Measurements from ENCODE around the gene NOP10.

Gene NOP10

DNA sequence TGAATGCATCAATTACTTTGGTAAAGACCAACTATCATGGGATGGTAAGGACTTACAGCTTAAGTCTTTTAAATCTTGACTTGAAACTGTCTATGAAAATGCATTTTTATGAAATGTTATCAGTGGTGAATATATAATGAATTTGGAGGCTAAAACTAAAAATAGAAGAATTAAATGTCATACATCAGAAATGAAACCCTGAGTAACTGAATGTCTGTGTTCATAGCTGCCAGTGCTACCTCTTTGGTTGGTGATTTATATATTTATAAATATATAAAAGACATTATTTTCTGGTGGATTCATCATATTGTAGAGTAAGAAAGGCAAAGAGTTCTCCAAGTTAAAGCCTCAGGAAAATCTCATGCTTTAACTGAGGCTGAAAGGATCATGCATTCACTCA is 17.6 kb downstream of the NOP10 start:
- Histone ChIP-seq H2AK5ac (ENCODE audit: low read length, severe bottlenecking) (no peak overlapping the region), H3K9ac (ENCODE audit: low read length) (no peak overlapping the region), H3K79me1 (replicated peaks; ENCODE audit: low read length, poor library complexity, severe bottlenecking) (peaks cover 8% of the 10 kb centered on the region), H3K36me3 (ENCODE audit: control insufficient read depth in 1 of 2, insufficient read depth in 2 of 2, low read depth in 1 of 2, low read length in 2 of 2) (no peaks in the 10 kb centered on the region), H3K14ac (ENCODE audit: low read length in 2 of 2) (no peak overlapping the region), H3K18ac (ENCODE audit: low read depth in 1 of 2, low read length in 2 of 2) (no peak overlapping the region), H3K23ac (ENCODE audit: low read length in 2 of 2) (no peak overlapping the region), H3K27ac (ENCODE audit: low read length, poor library complexity, severe bottlenecking) (no peak overlapping the region), H2BK120ac (ENCODE audit: low read depth, low read length) (no peak overlapping the region), H4K8ac (ENCODE audit: low read length) (no peak overlapping the region), H3K4me2 (ENCODE audit: low read length, poor library complexity, severe bottlenecking) (no peak overlapping the region), H2AFZ (ENCODE audit: low read depth, low read length) (no peak overlapping the region), H2BK12ac (ENCODE audit: low read length in 2 of 2) (no peak overlapping the region), H3K27me3 (ENCODE audit: control insufficient read depth in 1 of 2, insufficient read depth in 1 of 2, low read length in 2 of 2) (no peaks in the 10 kb centered on the region), H2BK15ac (ENCODE audit: low read depth, poor library complexity, severe bottlenecking) (no peak overlapping the region), H4K91ac (ENCODE audit: low read length) (no peak overlapping the region), H3K9me3 (ENCODE audit: control insufficient read depth, low read length) (no peaks in the 10 kb centered on the region), H3K4me1 (ENCODE audit: control insufficient read depth, insufficient read depth, low read depth, low read length) (no peaks in the 10 kb centered on the region), H3K4me3 (ENCODE audit: insufficient read depth in 1 of 2, low read depth in 1 of 2, low read length in 2 of 2) (no peak overlapping the region), H2BK5ac (ENCODE audit: low read depth, low read length, poor library complexity, severe bottlenecking) (no peak overlapping the region), H3K4ac (ENCODE audit: low read depth in 1 of 2, low read length in 2 of 2) (no peak overlapping the region)
- DNase-seq: no peak

DNA sequence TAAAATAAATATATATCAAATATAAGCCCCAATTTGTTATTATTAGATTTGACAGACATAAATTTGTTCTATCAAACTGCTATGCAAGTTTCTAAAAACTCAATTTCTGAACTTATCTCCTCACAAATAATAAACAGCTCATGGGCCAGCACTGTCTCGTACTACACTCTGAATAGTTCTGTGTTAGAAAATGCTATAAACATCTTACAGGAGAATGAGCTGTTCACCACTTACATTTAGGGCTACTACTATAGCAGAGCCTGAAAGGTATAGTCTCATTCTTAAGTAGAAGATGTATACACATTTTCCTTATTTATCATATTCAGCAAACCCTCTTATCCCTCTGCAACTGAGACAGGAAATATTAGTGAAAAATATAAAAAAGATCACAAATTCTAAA is 18.0 kb downstream of the NOP10 start:
- H3K4me1 ChIP-seq (ENCODE audit: control insufficient read depth, insufficient read depth, low read depth, low read length): no peaks in the 10 kb centered on the region
- no peak for DNase-seq
- WGBS: 91% methylated on average over 1 of the region's 1 CpG

DNA sequence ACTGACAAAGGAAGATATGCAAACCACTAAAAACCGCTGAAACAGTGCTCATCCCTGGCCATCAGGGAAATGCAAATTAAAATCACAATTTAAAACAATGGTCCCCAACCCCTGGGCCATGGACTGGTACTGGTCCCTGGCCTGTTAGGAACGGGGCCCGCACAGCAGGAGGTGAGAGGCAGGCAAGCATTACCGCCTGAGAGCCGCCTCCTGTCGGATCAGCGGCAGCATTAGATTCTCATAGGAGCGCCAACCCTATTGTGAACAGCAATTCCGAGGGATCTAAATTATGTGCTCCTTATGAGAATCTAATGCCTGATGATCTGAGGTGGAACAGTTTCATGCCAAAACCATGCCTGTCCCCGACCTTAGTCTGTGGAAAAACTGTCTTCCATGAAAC is 19.7 kb downstream of the NOP10 start:
- Histone ChIP-seq H3K36me3 (ENCODE audit: control insufficient read depth in 1 of 2, insufficient read depth in 2 of 2, low read depth in 1 of 2, low read length in 2 of 2) (no peaks in the 10 kb centered on the region), H2BK120ac (ENCODE audit: low read depth, low read length) (no peak overlapping the region), H3K9ac (ENCODE audit: low read length) (no peak overlapping the region), H2BK15ac (ENCODE audit: low read depth, poor library complexity, severe bottlenecking) (no peak overlapping the region), H3K4me1 (ENCODE audit: control insufficient read depth, insufficient read depth, low read depth, low read length) (no peaks in the 10 kb centered on the region), H2AFZ (ENCODE audit: low read depth, low read length) (no peak overlapping the region), H3K4me3 (ENCODE audit: insufficient read depth in 1 of 2, low read depth in 1 of 2, low read length in 2 of 2) (no peak overlapping the region), H2BK5ac (ENCODE audit: low read depth, low read length, poor library complexity, severe bottlenecking) (no peak overlapping the region), H3K18ac (ENCODE audit: low read depth in 1 of 2, low read length in 2 of 2) (no peak overlapping the region), H3K4me2 (ENCODE audit: low read length, poor library complexity, severe bottlenecking) (no peak overlapping the region), H3K27ac (ENCODE audit: low read length, poor library complexity, severe bottlenecking) (no peak overlapping the region), H2AK5ac (ENCODE audit: low read length, severe bottlenecking) (no peak overlapping the region), H4K91ac (ENCODE audit: low read length) (no peak overlapping the region), H3K27me3 (ENCODE audit: control insufficient read depth in 1 of 2, insufficient read depth in 1 of 2, low read length in 2 of 2) (no peaks in the 10 kb centered on the region), H3K79me1 (replicated peaks; ENCODE audit: low read length, poor library complexity, severe bottlenecking) (peaks cover 8% of the 10 kb centered on the region), H3K9me3 (ENCODE audit: control insufficient read depth, low read length) (no peaks in the 10 kb centered on the region), H3K14ac (ENCODE audit: low read length in 2 of 2) (no peak overlapping the region), H2BK12ac (ENCODE audit: low read length in 2 of 2) (no peak overlapping the region), H3K4ac (ENCODE audit: low read depth in 1 of 2, low read length in 2 of 2) (no peak overlapping the region), H3K23ac (ENCODE audit: low read length in 2 of 2) (no peak overlapping the region), H4K8ac (ENCODE audit: low read length) (no peak overlapping the region)
- WGBS: 94% methylated on average over 10 of the region's 10 CpGs
- no peak for DNase-seq

More for the DNA sequence above, 18.0 kb downstream of the NOP10 start:
- H2AK5ac ChIP-seq (ENCODE audit: low read length, severe bottlenecking): no peak overlapping the region
- no peak overlapping the region for H3K4me3 ChIP-seq (ENCODE audit: insufficient read depth in 1 of 2, low read depth in 1 of 2, low read length in 2 of 2)
- H3K14ac ChIP-seq (ENCODE audit: low read length in 2 of 2): no peak overlapping the region
- H2BK5ac ChIP-seq (ENCODE audit: low read depth, low read length, poor library complexity, severe bottlenecking): no peak overlapping the region
- H2BK12ac ChIP-seq (ENCODE audit: low read length in 2 of 2): no peak overlapping the region
- no peak overlapping the region for H4K91ac ChIP-seq (ENCODE audit: low read length)
- H3K27me3 ChIP-seq (ENCODE audit: control insufficient read depth in 1 of 2, insufficient read depth in 1 of 2, low read length in 2 of 2): no peaks in the 10 kb centered on the region
- H2BK15ac ChIP-seq (ENCODE audit: low read depth, poor library complexity, severe bottlenecking): no peak overlapping the region
- H3K9me3 ChIP-seq (ENCODE audit: control insufficient read depth, low read length): no peaks in the 10 kb centered on the region
- H3K9ac ChIP-seq (ENCODE audit: low read length): no peak overlapping the region
- no peak overlapping the region for H3K27ac ChIP-seq (ENCODE audit: low read length, poor library complexity, severe bottlenecking)
- H2BK120ac ChIP-seq (ENCODE audit: low read depth, low read length): no peak overlapping the region
- H3K36me3 ChIP-seq (ENCODE audit: control insufficient read depth in 1 of 2, insufficient read depth in 2 of 2, low read depth in 1 of 2, low read length in 2 of 2): no peaks in the 10 kb centered on the region
- H3K4ac ChIP-seq (ENCODE audit: low read depth in 1 of 2, low read length in 2 of 2): no peak overlapping the region
- H3K79me1 ChIP-seq (replicated peaks; ENCODE audit: low read length, poor library complexity, severe bottlenecking): peaks cover 6% of the 10 kb centered on the region
- no peak overlapping the region for H2AFZ ChIP-seq (ENCODE audit: low read depth, low read length)
- H3K4me2 ChIP-seq (ENCODE audit: low read length, poor library complexity, severe bottlenecking): no peak overlapping the region
- no peak overlapping the region for H3K18ac ChIP-seq (ENCODE audit: low read depth in 1 of 2, low read length in 2 of 2)
- H3K23ac ChIP-seq (ENCODE audit: low read length in 2 of 2): no peak overlapping the region
- H4K8ac ChIP-seq (ENCODE audit: low read length): no peak overlapping the region

DNA sequence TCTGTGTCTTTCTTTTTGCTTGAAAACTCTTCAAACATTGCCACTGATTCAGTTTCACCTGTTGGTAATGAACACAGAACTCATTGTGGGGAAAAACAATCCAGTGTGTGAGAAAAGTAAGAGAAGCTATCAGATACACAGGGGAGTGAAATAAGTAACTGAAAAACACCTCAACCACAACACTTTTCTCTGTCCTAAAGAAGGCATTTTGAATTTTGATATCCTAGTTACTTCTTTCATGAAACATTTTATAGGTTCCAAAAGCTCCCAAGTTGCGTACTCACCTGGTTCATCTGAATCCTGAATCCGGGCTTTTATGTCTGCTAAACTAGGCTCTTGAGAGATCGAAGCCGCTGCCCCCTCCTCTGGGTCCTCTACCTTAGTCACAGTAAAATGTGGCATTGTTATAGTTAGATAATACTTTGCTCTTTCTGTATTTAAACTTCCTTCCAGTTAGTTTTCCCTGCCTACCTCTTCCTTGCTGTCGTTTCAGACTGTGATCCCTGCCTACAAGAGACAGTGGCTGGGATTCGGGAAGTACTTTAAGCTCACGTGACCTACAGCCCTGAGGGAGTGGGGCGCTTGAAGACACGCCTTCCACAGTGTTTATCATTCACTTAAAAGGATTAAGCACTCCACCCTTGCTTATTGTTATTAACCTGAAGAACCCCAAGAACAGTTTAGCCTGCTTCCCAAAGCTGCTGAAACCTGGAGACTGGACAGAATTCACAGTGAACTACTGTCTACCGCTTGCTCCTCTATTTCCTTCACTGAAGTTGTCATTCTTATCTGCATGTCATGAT is 24.5 kb downstream of the NOP10 start:
- Histone ChIP-seq H3K9ac (ENCODE audit: low read length) (peak overlapping the region; percentile 90), H2BK12ac (ENCODE audit: low read length in 2 of 2) (no peak overlapping the region), H3K4me2 (ENCODE audit: low read length, poor library complexity, severe bottlenecking) (peak overlapping the region; percentile 84), H3K4me3 (ENCODE audit: insufficient read depth in 1 of 2, low read depth in 1 of 2, low read length in 2 of 2) (peak overlapping the region in 1 of 2 experiments; percentile 86), H3K18ac (ENCODE audit: low read depth in 1 of 2, low read length in 2 of 2) (peak overlapping the region in 1 of 2 experiments; percentile 54), H3K14ac (ENCODE audit: low read length in 2 of 2) (no peak overlapping the region), H2BK120ac (ENCODE audit: low read depth, low read length) (no peak overlapping the region), H3K36me3 (ENCODE audit: control insufficient read depth in 1 of 2, insufficient read depth in 2 of 2, low read depth in 1 of 2, low read length in 2 of 2) (peaks cover 0 to under 1% of the 10 kb centered on the region in 2 experiments), H4K8ac (ENCODE audit: low read length) (peak overlapping the region; percentile 28), H3K9me3 (ENCODE audit: control insufficient read depth, low read length) (no peaks in the 10 kb centered on the region), H3K4me1 (ENCODE audit: control insufficient read depth, insufficient read depth, low read depth, low read length) (no peaks in the 10 kb centered on the region), H3K23ac (ENCODE audit: low read length in 2 of 2) (no peak overlapping the region), H2AFZ (ENCODE audit: low read depth, low read length) (no peak overlapping the region), H4K91ac (ENCODE audit: low read length) (no peak overlapping the region), H2AK5ac (ENCODE audit: low read length, severe bottlenecking) (no peak overlapping the region), H2BK5ac (ENCODE audit: low read depth, low read length, poor library complexity, severe bottlenecking) (no peak overlapping the region), H3K4ac (ENCODE audit: low read depth in 1 of 2, low read length in 2 of 2) (no peak overlapping the region), H3K79me1 (replicated peaks; ENCODE audit: low read length, poor library complexity, severe bottlenecking) (peaks cover 13% of the 10 kb centered on the region), H2BK15ac (ENCODE audit: low read depth, poor library complexity, severe bottlenecking) (no peak overlapping the region), H3K27ac (ENCODE audit: low read length, poor library complexity, severe bottlenecking) (no peak overlapping the region), H3K27me3 (ENCODE audit: control insufficient read depth in 1 of 2, insufficient read depth in 1 of 2, low read length in 2 of 2) (no peaks in the 10 kb centered on the region)
- 27% methylated on average over 8 of the region's 10 CpGs for WGBS
- peak; percentile 77 for DNase-seq
